Trophoblast cell (in vitro differentiated cells and primary cell): ENCODE data around the gene TGFB1I1.
"Not testable (repeated sequence)": the region's sequence is repeated elsewhere in the genome, so short reads cannot be mapped to it uniquely, and the experiment has no call there.

ENCODE experiments used
- DNase-seq, 2 donors: peaks; one replicate each; pipeline ENCODE4 v3.0.0-alpha.2; 2016
- H2AFZ ChIP-seq: 2 replicates; pipeline ENCODE4 v1.6.1; 2013; ENCODE audit warnings: low read length, moderate library complexity, mild to moderate bottlenecking; ENCODE audit not compliant: insufficient read depth, poor library complexity
- H2AK5ac ChIP-seq: 2 replicates; pipeline ENCODE4 v1.6.1; 2013; ENCODE audit warnings: mild to moderate bottlenecking, low read length
- H2BK120ac ChIP-seq: 2 replicates; pipeline ENCODE4 v1.6.1; 2013; ENCODE audit warnings: low read length, mild to moderate bottlenecking, moderate library complexity; ENCODE audit not compliant: insufficient read depth, poor library complexity
- H2BK12ac ChIP-seq: 2 replicates; pipeline ENCODE4 v1.6.1; 2013; ENCODE audit warnings: mild to moderate bottlenecking, low read length, moderate library complexity
- H2BK5ac ChIP-seq: 2 replicates; pipeline ENCODE4 v1.6.1; 2013; ENCODE audit warnings: low read length, low read depth, moderate library complexity, mild to moderate bottlenecking; ENCODE audit not compliant: poor library complexity
- H3K14ac ChIP-seq: 2 replicates; pipeline ENCODE4 v1.6.1; 2013; ENCODE audit warnings: mild to moderate bottlenecking, low read length
- H3K18ac ChIP-seq: 2 replicates; pipeline ENCODE4 v1.6.1; 2013; ENCODE audit warnings: mild to moderate bottlenecking, low read length
- H3K23ac ChIP-seq: 2 replicates; pipeline ENCODE4 v1.6.1; 2013; ENCODE audit warnings: low read length
- H3K27ac ChIP-seq: 2 replicates; pipeline ENCODE4 v1.5.1; 2013; ENCODE audit warnings: low read depth, mild to moderate bottlenecking, inconsistent platforms, low read length, moderate library complexity
- H3K27me3 ChIP-seq: 2 replicates; pipeline ENCODE4 v1.6.1; 2013; ENCODE audit warnings: inconsistent platforms, mild to moderate bottlenecking, low read length, moderate library complexity; ENCODE audit not compliant: insufficient read depth
- H3K36me3 ChIP-seq, 2 experiments: 1 replicate in 1 of 2; 2 replicates in 1 of 2; pipeline ENCODE4 v1.6.1; 2013; ENCODE audit warnings: low read length in 2 of 2, mild to moderate bottlenecking in 2 of 2, moderate library complexity in 1 of 2; ENCODE audit not compliant: insufficient read depth in 2 of 2, control insufficient read depth in 1 of 2
- H3K4ac ChIP-seq: 2 replicates; pipeline ENCODE4 v1.6.1; 2013; ENCODE audit warnings: low read depth, mild to moderate bottlenecking, low read length, moderate library complexity
- H3K4me1 ChIP-seq, 2 experiments: 1 replicate in 1 of 2; 2 replicates in 1 of 2; pipeline ENCODE4 v1.6.1; 2013; ENCODE audit warnings: low read length in 2 of 2, mild to moderate bottlenecking in 2 of 2, moderate library complexity in 1 of 2; ENCODE audit not compliant: insufficient read depth in 2 of 2, control insufficient read depth in 1 of 2
- H3K4me2 ChIP-seq: 2 replicates; pipeline ENCODE4 v1.6.1; 2013; ENCODE audit warnings: inconsistent platforms, mild to moderate bottlenecking, low read length, moderate library complexity
- H3K4me3 ChIP-seq: 2 replicates; pipeline ENCODE4 v1.5.1; 2013; ENCODE audit warnings: mild to moderate bottlenecking, low read depth, low read length, inconsistent platforms
- H3K79me1 ChIP-seq: one replicate; pipeline ENCODE4 v1.6.1; 2013; ENCODE audit warnings: low read length
- H3K79me2 ChIP-seq: 2 replicates; pipeline ENCODE4 v1.6.1; 2013; ENCODE audit warnings: low read length, mild to moderate bottlenecking; ENCODE audit not compliant: control insufficient read depth, insufficient read depth, poor library complexity
- H3K9ac ChIP-seq: 2 replicates; pipeline ENCODE4 v1.6.1; 2013; ENCODE audit warnings: mild to moderate bottlenecking, low read length
- H3K9me3 ChIP-seq: 2 replicates; pipeline ENCODE4 v1.6.1; 2013; ENCODE audit warnings: low read depth, mild to moderate bottlenecking, control low read depth, inconsistent platforms, low read length; ENCODE audit not compliant: insufficient read depth
- H4K12ac ChIP-seq: 2 replicates; pipeline ENCODE4 v1.6.1; 2013; ENCODE audit warnings: low read depth, mild to moderate bottlenecking, low read length, moderate library complexity
- H4K8ac ChIP-seq: 2 replicates; pipeline ENCODE4 v1.6.1; 2013; ENCODE audit warnings: low read depth, mild to moderate bottlenecking, low read length, moderate library complexity
- H4K91ac ChIP-seq: one replicate; pipeline ENCODE4 v1.6.1; 2013; ENCODE audit warnings: low read depth, mild to moderate bottlenecking, low read length, moderate library complexity
- WGBS: extraction: QIAGEN DNeasy Blood & Tissue Kit; methylation state at CpG from one replicate; pipeline ENCODE4 v1.1.7; 2013; ENCODE audit warnings: missing lambda C conversion rate; ENCODE audit not compliant: insufficient read length, insufficient coverage; ENCODE audit errors: extremely low coverage; 5-methylcytosine and 5-hydroxymethylcytosine counted together

The TGFB1I1 gene

DNA sequence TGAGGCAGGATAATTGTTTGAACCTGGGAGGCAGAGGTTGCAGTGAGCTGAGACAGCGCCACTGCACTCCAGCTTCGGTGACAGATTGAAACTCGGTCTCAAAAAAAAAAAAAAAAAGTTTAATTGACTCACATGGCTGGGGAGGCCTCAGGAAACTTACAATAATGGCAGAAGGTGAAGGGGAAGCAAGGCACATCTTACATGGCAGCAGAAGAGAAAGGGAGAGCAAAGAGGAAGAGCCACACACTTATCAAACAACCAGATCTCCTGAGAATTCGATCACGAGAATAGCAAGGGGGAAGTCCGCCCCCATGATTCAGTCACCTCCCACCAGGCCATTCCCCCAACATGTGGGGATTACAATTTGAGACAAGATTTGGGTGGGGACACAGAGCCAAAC is 26.0 kb upstream of the TGFB1I1 start:
- H4K91ac ChIP-seq, H3K79me1 ChIP-seq, H3K79me2 ChIP-seq, H2AFZ ChIP-seq, H2BK120ac ChIP-seq, H3K4me2 ChIP-seq, H3K9me3 ChIP-seq, H3K23ac ChIP-seq, H3K14ac ChIP-seq, H2BK12ac ChIP-seq, H3K9ac ChIP-seq, H3K36me3 ChIP-seq, DNase-seq, H3K4me3 ChIP-seq, H4K12ac ChIP-seq, H3K4me1 ChIP-seq, H3K27ac ChIP-seq, H3K27me3 ChIP-seq, H4K8ac ChIP-seq, H2BK5ac ChIP-seq, H2AK5ac ChIP-seq, H3K18ac ChIP-seq, H3K4ac ChIP-seq: not testable (repeated sequence)
- WGBS = no CpG with 5 or more reads among the region's 6 CpGs

DNA sequence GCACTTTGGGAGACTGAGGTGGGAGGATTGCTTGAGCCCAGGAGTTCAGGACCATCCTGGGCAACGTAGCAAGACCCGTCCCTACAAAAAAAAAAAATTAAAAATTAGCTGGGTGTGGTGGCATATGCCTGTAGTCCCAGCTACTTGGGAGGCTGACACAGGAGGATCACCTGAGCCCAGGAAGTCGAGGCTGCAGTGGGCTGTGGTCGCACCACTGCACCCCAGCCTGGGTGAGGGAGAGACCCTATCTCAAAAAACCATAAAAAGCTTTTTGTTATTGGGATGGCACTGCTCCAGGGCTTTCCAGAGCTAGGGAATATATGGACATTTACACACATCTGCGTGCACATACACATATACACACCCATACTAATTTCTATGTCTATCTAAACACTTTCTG is 20.8 kb upstream of the TGFB1I1 start:
- H3K4me3 ChIP-seq = no peak overlapping the region
- H2AFZ ChIP-seq = no peak overlapping the region
- H2BK12ac ChIP-seq = no peak overlapping the region
- no peak overlapping the region for H2AK5ac ChIP-seq
- no peak overlapping the region for H2BK120ac ChIP-seq
- H3K9me3 ChIP-seq = no peaks in the 10 kb centered on the region
- no peak overlapping the region for H2BK5ac ChIP-seq
- no peak overlapping the region for H3K27ac ChIP-seq
- no peaks in the 10 kb centered on the region for H3K79me2 ChIP-seq
- H3K18ac ChIP-seq = no peak overlapping the region
- H3K4me2 ChIP-seq = no peak overlapping the region
- no peak overlapping the region for H3K4ac ChIP-seq
- no peak for DNase-seq
- H4K8ac ChIP-seq = no peak overlapping the region
- peaks cover 10% of the 10 kb centered on the region for H3K79me1 ChIP-seq
- no peak overlapping the region for H4K12ac ChIP-seq
- H3K4me1 ChIP-seq = peaks cover 18 to 23% of the 10 kb centered on the region in 2 experiments
- H3K36me3 ChIP-seq = peaks cover 0 to 2% of the 10 kb centered on the region in 2 experiments
- no peak overlapping the region for H3K14ac ChIP-seq
- H4K91ac ChIP-seq = no peak overlapping the region
- WGBS = no CpG with 5 or more reads among the region's 5 CpGs
- H3K23ac ChIP-seq = no peak overlapping the region
- no peak overlapping the region for H3K9ac ChIP-seq
- H3K27me3 ChIP-seq = no peaks in the 10 kb centered on the region

DNA sequence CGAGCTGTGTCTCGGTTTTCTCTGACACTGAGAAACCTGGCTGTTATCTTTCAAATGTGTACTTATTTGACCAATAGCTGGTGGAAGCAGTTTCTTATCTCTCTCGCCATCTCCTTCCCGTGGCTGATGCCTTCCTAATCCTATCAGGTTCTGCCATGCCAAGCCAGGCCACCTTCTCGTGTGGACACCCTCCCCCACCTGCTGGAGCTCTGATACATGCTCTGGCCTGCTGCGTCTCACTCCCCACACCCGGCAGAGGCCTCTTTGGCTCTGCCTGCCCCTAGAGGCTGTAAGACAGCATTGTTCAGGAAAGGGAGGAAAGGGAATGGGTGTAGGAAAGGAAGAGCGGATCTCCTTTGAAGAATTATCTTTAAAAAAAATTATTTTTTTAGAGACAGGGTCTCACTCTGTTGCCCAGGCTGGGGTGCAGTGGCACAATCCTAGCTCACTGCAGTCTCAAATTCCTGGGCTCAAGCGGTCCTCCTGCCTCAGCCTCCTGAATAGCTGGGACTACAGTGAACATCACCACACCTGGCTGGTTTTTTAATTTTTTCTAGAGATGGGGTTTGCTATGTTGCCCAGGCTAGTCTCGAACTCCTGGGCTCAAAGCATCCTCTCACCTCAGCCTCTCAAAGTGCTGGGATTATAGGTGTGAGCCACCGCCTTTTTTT is 20.1 kb upstream of the TGFB1I1 start:
- peak overlapping the region; percentile 60 for H4K12ac ChIP-seq
- H3K36me3 ChIP-seq = peaks cover 2 to 3% of the 10 kb centered on the region in 2 experiments

DNA sequence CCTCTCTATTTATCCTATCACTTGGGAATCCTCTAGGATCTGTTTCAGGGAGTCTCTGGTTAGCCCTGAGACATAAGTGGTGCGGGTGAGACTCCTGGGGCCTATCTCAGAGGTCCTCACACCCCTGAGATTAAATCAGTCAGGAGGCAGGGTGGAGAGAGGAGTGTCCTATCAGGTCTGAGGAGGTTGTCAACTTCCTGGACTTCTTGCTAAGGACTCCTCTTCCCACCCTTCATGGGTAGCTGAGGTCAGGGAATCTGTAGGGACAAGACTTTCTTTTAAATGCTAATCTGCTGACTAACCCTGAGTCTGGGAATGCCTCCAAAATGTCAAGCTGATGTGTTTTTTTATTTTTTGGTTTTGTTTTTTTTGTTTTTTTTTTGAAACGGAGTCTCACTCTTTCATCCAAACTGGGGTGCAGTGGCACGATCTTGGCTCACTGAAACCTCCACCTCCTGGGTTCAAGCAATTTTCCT is 19.3 kb upstream of the TGFB1I1 start:
- H2AFZ ChIP-seq = no peak overlapping the region
- H3K9ac ChIP-seq = no peak overlapping the region
- H3K23ac ChIP-seq = no peak overlapping the region
- no peak overlapping the region for H2BK12ac ChIP-seq
- no peak overlapping the region for H4K12ac ChIP-seq
- H3K4me2 ChIP-seq = no peak overlapping the region
- H3K18ac ChIP-seq = no peak overlapping the region
- peaks cover 23 to 35% of the 10 kb centered on the region in 2 experiments for H3K4me1 ChIP-seq
- peak overlapping the region; percentile 55 for H4K8ac ChIP-seq
- no peak overlapping the region for H3K4me3 ChIP-seq
- no CpG with 5 or more reads among the region's 3 CpGs for WGBS
- peak overlapping the region; percentile 80 for H3K27ac ChIP-seq
- H3K4ac ChIP-seq = peak overlapping the region; percentile 21
- H2BK120ac ChIP-seq = peak overlapping the region; percentile 20
- H3K9me3 ChIP-seq = no peaks in the 10 kb centered on the region
- peaks cover 10% of the 10 kb centered on the region for H3K79me1 ChIP-seq
- peak overlapping the region; percentile 40 for H3K14ac ChIP-seq
- H3K36me3 ChIP-seq = peaks cover 2 to 3% of the 10 kb centered on the region in 2 experiments
- H3K79me2 ChIP-seq = peaks cover 4% of the 10 kb centered on the region
- DNase-seq = no peak
- peak overlapping the region; percentile 37 for H2BK5ac ChIP-seq
- no peak overlapping the region for H4K91ac ChIP-seq
- no peaks in the 10 kb centered on the region for H3K27me3 ChIP-seq
- H2AK5ac ChIP-seq = no peak overlapping the region

More for the DNA sequence above, 20.1 kb upstream of the TGFB1I1 start:
- Histone ChIP-seq H3K27ac (no peak overlapping the region), H2AFZ (peak overlapping the region; percentile 1), H3K4me1 (peaks cover 18 to 27% of the 10 kb centered on the region in 2 experiments), H2BK5ac (no peak overlapping the region), H2BK12ac (no peak overlapping the region), H3K79me2 (no peaks in the 10 kb centered on the region), H3K4ac (no peak overlapping the region), H2AK5ac (no peak overlapping the region), H3K27me3 (no peaks in the 10 kb centered on the region), H3K14ac (no peak overlapping the region), H3K4me3 (no peak overlapping the region), H3K9ac (no peak overlapping the region), H3K18ac (no peak overlapping the region), H4K8ac (no peak overlapping the region), H3K9me3 (no peaks in the 10 kb centered on the region), H3K79me1 (peaks cover 10% of the 10 kb centered on the region), H3K23ac (no peak overlapping the region), H3K4me2 (no peak overlapping the region), H2BK120ac (no peak overlapping the region), H4K91ac (no peak overlapping the region)
- no CpG with 5 or more reads among the region's 11 CpGs for WGBS
- DNase-seq = peak; percentile 48 to 68
